ENCODE data around the gene MPDU1. TPM values are rescaled to one million over a fixed set of nuclear protein-coding genes. Genes with fewer than 3 reads are reported as not detected.

MPDU1 gene
- polyA plus RNA-seq, 1 donor (not counting 4 experiments of a cell fraction or from before 2014, with no cell fraction given): 57.8 TPM

DNA sequence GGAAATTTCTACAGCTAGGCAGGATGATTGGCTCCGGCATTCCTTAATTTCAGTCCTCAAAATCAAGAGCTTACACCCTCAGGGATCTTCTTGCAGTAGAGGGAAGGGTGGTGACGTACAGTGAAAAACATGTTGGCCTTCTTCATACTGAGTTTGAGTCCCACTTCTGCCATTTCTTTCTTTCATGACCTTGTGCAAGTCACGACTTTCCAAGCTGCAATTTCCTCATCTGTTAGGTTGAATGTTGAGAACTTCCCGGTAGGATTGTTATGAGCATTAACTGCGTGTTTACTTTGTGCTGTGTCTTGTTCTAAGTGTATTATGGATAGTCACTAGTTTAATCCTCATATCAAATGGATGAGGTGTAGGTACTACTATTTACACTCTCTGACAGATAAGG lies 14.1 kb upstream of the MPDU1 start:
- FAIRE-seq (no peak), DNase-seq (ENCODE audit: low read depth, low spot score) (no peak)
- Histone ChIP-seq H3K9me3 (ENCODE audit: control insufficient read depth, low read depth, low read length) (no peaks in the 10 kb centered on the region), H3K4me3 (ENCODE audit: control insufficient read depth in 2 of 3, extremely low read depth in 1 of 3, insufficient read depth in 2 of 3, low read depth in 1 of 3, low read length in 3 of 3) (no peak overlapping the region), H3K9me1 (ENCODE audit: control insufficient read depth, extremely low read depth, insufficient read depth, low read length) (no peaks in the 10 kb centered on the region), H4K20me1 (ENCODE audit: control insufficient read depth, extremely low read depth, insufficient read depth, low read length) (peaks cover 9% of the 10 kb centered on the region), H3K27ac (ENCODE audit: control insufficient read depth, insufficient read depth, low read length) (no peak overlapping the region), H3K36me3 (ENCODE audit: control insufficient read depth in 2 of 2, extremely low read depth in 1 of 2, insufficient read depth in 2 of 2, low read length in 2 of 2) (peaks cover 37 to 52% of the 10 kb centered on the region in 2 experiments), H2AFZ (ENCODE audit: control insufficient read depth, low read length) (no peak overlapping the region), H3K79me2 (ENCODE audit: control insufficient read depth, insufficient read depth, low read length) (peaks cover 48% of the 10 kb centered on the region), H3K27me3 (ENCODE audit: control insufficient read depth, extremely low read depth, insufficient read depth, low read length) (no peaks in the 10 kb centered on the region), H3K9ac (ENCODE audit: control insufficient read depth, extremely low read depth, insufficient read depth, low read length) (no peak overlapping the region), H3K4me1 (ENCODE audit: control insufficient read depth, extremely low read depth, insufficient read depth, low read length) (peaks cover 10% of the 10 kb centered on the region), H3K4me2 (ENCODE audit: control insufficient read depth, extremely low read depth, insufficient read depth, low read depth, low read length) (no peak overlapping the region)
- dilution Hi-C loops (cut with MboI; ENCODE audit: extremely low pct_ligation_motif_present, low sequenced_read_pairs): no loop called here
- TF ChIP-seq, protein P1, sequence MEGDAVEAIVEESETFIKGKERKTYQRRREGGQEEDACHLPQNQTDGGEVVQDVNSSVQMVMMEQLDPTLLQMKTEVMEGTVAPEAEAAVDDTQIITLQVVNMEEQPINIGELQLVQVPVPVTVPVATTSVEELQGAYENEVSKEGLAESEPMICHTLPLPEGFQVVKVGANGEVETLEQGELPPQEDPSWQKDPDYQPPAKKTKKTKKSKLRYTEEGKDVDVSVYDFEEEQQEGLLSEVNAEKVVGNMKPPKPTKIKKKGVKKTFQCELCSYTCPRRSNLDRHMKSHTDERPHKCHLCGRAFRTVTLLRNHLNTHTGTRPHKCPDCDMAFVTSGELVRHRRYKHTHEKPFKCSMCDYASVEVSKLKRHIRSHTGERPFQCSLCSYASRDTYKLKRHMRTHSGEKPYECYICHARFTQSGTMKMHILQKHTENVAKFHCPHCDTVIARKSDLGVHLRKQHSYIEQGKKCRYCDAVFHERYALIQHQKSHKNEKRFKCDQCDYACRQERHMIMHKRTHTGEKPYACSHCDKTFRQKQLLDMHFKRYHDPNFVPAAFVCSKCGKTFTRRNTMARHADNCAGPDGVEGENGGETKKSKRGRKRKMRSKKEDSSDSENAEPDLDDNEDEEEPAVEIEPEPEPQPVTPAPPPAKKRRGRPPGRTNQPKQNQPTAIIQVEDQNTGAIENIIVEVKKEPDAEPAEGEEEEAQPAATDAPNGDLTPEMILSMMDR (optimal IDR thresholded peaks at IDR 0.05 in 1 of 3, IDR thresholded peaks at IDR 0.05 in 1 of 3, conservative IDR thresholded peaks at IDR 0.05 in 1 of 3; ENCODE audit: extremely low read depth in 1 of 3, insufficient read depth in 2 of 3, low read length in 3 of 3): no peak
- TF ChIP-seq EZH2 (IDR thresholded peaks at IDR 0.05; ENCODE audit: low read length): no peak

GRCh38 chr17:7570351-7570750 lies 13.3 kb upstream of the MPDU1 start:
- Histone ChIP-seq H3K9me3 (ENCODE audit: control insufficient read depth, low read depth, low read length) (no peaks in the 10 kb centered on the region), H3K4me1 (ENCODE audit: control insufficient read depth, extremely low read depth, insufficient read depth, low read length) (peaks cover 18% of the 10 kb centered on the region), H2AFZ (ENCODE audit: control insufficient read depth, low read length) (no peak overlapping the region), H3K79me2 (ENCODE audit: control insufficient read depth, insufficient read depth, low read length) (peaks cover 48% of the 10 kb centered on the region), H3K4me3 (ENCODE audit: control insufficient read depth in 2 of 3, extremely low read depth in 1 of 3, insufficient read depth in 2 of 3, low read depth in 1 of 3, low read length in 3 of 3) (no peak overlapping the region), H3K9me1 (ENCODE audit: control insufficient read depth, extremely low read depth, insufficient read depth, low read length) (no peaks in the 10 kb centered on the region), H3K9ac (ENCODE audit: control insufficient read depth, extremely low read depth, insufficient read depth, low read length) (no peak overlapping the region), H3K36me3 (ENCODE audit: control insufficient read depth in 2 of 2, extremely low read depth in 1 of 2, insufficient read depth in 2 of 2, low read length in 2 of 2) (peaks cover 39 to 52% of the 10 kb centered on the region in 2 experiments), H3K27me3 (ENCODE audit: control insufficient read depth, extremely low read depth, insufficient read depth, low read length) (no peaks in the 10 kb centered on the region), H3K4me2 (ENCODE audit: control insufficient read depth, extremely low read depth, insufficient read depth, low read depth, low read length) (no peak overlapping the region), H4K20me1 (ENCODE audit: control insufficient read depth, extremely low read depth, insufficient read depth, low read length) (peaks cover 16% of the 10 kb centered on the region), H3K27ac (ENCODE audit: control insufficient read depth, insufficient read depth, low read length) (no peak overlapping the region)
- dilution Hi-C loops (cut with MboI; ENCODE audit: extremely low pct_ligation_motif_present, low sequenced_read_pairs): no loop called here
- TF ChIP-seq, protein P1 (optimal IDR thresholded peaks at IDR 0.05 in 1 of 3, IDR thresholded peaks at IDR 0.05 in 1 of 3, conservative IDR thresholded peaks at IDR 0.05 in 1 of 3; ENCODE audit: extremely low read depth in 1 of 3, insufficient read depth in 2 of 3, low read length in 3 of 3): no peak
- no peak for TF ChIP-seq EZH2 (IDR thresholded peaks at IDR 0.05; ENCODE audit: low read length)
- no peak for FAIRE-seq
- no peak for DNase-seq (ENCODE audit: low read depth, low spot score)

Data from keratinocyte (primary cell).